ENCODE data around the gene ASCC3. TPM values are rescaled to one million over a fixed set of nuclear protein-coding genes. Genes with fewer than 3 reads are reported as not detected.

Gene ASCC3
- total and polyA plus RNA-seq, 2 of the 4 experiments (the other 2 are of a cell fraction), result 25.8 to 104 TPM

DNA sequence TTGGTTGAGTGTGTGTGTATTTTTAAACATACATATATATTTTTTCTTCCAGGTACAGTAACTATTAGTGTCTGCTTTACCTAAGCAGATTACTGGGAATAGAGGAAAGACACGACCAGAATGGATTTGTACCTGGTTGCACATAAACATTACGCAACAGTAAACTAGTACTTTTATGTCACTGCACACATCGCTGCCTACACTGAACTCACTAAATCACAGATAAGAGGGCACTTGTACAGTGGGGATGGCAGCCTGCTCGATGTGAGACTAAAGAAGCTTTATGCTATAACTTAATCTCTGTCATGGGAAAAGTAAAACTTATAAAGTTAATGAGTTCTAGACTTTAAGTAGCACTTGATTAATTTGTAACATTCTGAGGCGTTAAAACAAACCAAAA, 326.9 kb downstream of the ASCC3 start:
- TF ChIP-seq CEBPB (IDR thresholded peaks at IDR 0.05; ENCODE audit: low read depth, low read length), result peak; percentile 93
- TF ChIP-seq NFE2L2 (IDR thresholded peaks at IDR 0.05; ENCODE audit: low read depth, low read length), result no peak
- H3K4me2 ChIP-seq (ENCODE audit: low read depth, low read length), result no peak overlapping the region
- no peak overlapping the region for H4K91ac ChIP-seq (ENCODE audit: insufficient read depth, low read depth, low read length)
- no peak overlapping the region for H3K4me3 ChIP-seq (ENCODE audit: insufficient read depth, low read depth, low read length)
- ATAC-seq (ENCODE audit: low read depth) (no peak), DNase-seq (no peak)
- H3K27ac ChIP-seq (ENCODE audit: insufficient read depth, low read length), result no peak overlapping the region
- H3K4ac ChIP-seq (ENCODE audit: low read depth, low read length), result no peak overlapping the region
- no peak overlapping the region for H3K23ac ChIP-seq (ENCODE audit: low read depth, low read length)
- H3K79me1 ChIP-seq (ENCODE audit: low read depth in 1 of 2, low read length in 2 of 2), result no peaks in the 10 kb centered on the region; a peak in 1 of 4 replicates
- H4K8ac ChIP-seq (ENCODE audit: low read depth in 2 of 2, low read length in 2 of 2), result no peak overlapping the region
- POLR2A ChIA-PET (ENCODE audit: unreplicated experiment), result no interaction called here
- CTCF ChIA-PET, result no interaction called here
- dilution Hi-C loops (cut with HindIII; ENCODE audit: low sequenced_read_pairs, unreplicated experiment) (no loop called here), intact Hi-C loops (cut with micrococcal nuclease) (no loop called here), in situ Hi-C loops (cut with MboI; ENCODE audit: low sequenced_read_pairs) (no loop called here)
- no peaks in the 10 kb centered on the region for H3K9me3 ChIP-seq (ENCODE audit: control insufficient read depth, insufficient read depth, low read length)
- no peak overlapping the region for H2AFZ ChIP-seq (replicated peaks; ENCODE audit: low read length, poor library complexity)
- H2AK5ac ChIP-seq (ENCODE audit: low read depth, low read length), result no peak overlapping the region
- H2BK15ac ChIP-seq (ENCODE audit: low read depth, low read length), result no peak overlapping the region
- H3K4me1 ChIP-seq (ENCODE audit: control insufficient read depth, insufficient read depth, low read length), result 0 out of 2 replicates have a peak, but pooled peaks cover 1% of the 10 kb centered on the region
- no peak overlapping the region for H3K18ac ChIP-seq (ENCODE audit: low read depth, low read length)
- no peak overlapping the region for H3K14ac ChIP-seq (replicated peaks; ENCODE audit: low read depth, low read length)
- no peak overlapping the region for H2BK20ac ChIP-seq (ENCODE audit: low read depth, low read length)
- no peaks in the 10 kb centered on the region for H3K36me3 ChIP-seq (ENCODE audit: control insufficient read depth, insufficient read depth, low read length)
- H3K56ac ChIP-seq (ENCODE audit: extremely low read depth, insufficient read depth, low read length), result no peak overlapping the region
- H2BK5ac ChIP-seq (ENCODE audit: low read depth, low read length, poor library complexity, severe bottlenecking), result no peak overlapping the region
- WGBS, 2 experiments (ENCODE audit: extremely low coverage in 2 of 2, insufficient read length in 1 of 2), result no CpG with 5 or more reads among the region's 5 CpGs
- no peaks in the 10 kb centered on the region for H3K27me3 ChIP-seq (ENCODE audit: control insufficient read depth, insufficient read depth, low read length)
- H2AK9ac ChIP-seq (replicated peaks; ENCODE audit: low read depth, low read length, poor library complexity), result no peak overlapping the region
- no peak overlapping the region for H3K9ac ChIP-seq (ENCODE audit: low read depth, low read length)
- H3K9me1 ChIP-seq (ENCODE audit: insufficient read depth, low read length), result no peaks in the 10 kb centered on the region
- H4K5ac ChIP-seq (ENCODE audit: low read depth, low read length), result no peak overlapping the region
- no TSS peak for BruUV-seq (replicated peaks)
- no peak overlapping the region for H2BK120ac ChIP-seq (ENCODE audit: low read depth, low read length)
- H4K20me1 ChIP-seq (ENCODE audit: insufficient read depth, low read length), result no peaks in the 10 kb centered on the region; the same call in 1 of the 2 replicates
